NCI-H2196 treated with DMSO at 0.1 percent for 48 hours (cell line): Measurements from ENCODE around the gene CFAP46.
"Not testable (repeated sequence)": the region's sequence is repeated elsewhere in the genome, so short reads cannot be mapped to it uniquely, and the experiment has no call there.

ENCODE experiments used
- DNase-seq: peaks from one replicate; lab custom pipeline; 2025; ENCODE audit not compliant: unreplicated experiment; lab: John Stamatoyannopoulos, UW

CFAP46 gene

DNA sequence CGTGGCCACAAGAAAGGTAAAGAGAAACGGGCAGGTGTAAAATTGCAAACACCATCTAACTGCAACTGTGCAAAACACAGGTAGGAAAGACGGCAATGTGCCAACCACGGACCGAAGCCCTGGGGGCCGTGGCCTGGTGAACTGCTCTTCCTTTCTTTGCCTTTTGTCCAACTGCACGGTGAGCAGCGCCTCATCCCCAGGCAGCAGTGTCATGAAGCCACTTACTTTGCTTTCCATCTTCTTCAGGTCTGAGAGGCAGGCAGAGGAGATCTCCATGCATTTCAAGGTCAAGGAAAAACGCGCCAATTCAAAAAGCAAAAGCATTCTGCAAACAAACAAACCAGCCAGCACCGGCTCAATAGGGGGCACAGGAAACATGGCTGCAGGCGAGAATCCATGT lies 12.9 kb downstream of the CFAP46 start:
- no peak for DNase-seq

DNA sequence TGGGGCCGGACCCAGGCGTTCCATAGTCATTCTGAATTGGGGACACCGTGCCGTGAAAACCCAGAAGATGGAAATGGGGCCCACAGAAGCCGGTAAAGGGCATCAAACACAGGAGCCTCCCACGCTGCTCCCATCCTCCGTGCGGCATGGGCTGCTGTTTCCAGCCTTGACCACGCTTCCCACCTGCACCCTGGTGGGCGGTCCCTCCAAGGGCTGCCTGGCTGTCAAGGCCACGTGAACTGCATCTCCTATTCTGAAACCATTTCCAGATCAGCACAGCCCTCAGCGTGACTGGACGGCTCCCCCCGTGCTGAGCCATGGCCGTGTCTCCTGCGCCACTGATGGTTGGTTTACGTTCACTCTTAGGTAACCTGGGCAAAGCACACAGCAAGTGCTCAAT lies 14.1 kb downstream of the CFAP46 start:
- no peak for DNase-seq

DNA sequence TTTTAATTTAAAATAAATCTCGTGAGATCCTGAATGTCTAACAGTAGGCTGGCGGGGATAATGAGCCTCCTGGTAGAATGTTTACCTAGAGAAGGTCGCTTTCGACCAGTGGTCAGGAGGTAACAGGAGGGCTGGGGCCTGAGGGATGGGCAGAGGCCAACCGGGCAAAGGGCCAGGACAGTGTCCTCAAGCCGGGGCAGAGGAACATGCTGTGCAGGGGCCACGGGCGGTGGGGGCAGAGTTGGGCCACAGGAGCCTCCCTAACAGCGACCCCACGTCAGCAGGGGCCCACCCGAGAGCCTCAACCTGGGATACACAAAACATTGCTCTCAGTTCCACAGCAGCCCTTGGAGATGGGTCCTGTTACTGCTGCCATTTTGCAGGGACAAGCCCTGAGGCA lies 14.5 kb downstream of the CFAP46 start:
- no peak for DNase-seq

- DNase-seq = no peak
These were observed 15.4 kb downstream of the CFAP46 start for GRCh38 chr10:132926777-132927650.

DNA sequence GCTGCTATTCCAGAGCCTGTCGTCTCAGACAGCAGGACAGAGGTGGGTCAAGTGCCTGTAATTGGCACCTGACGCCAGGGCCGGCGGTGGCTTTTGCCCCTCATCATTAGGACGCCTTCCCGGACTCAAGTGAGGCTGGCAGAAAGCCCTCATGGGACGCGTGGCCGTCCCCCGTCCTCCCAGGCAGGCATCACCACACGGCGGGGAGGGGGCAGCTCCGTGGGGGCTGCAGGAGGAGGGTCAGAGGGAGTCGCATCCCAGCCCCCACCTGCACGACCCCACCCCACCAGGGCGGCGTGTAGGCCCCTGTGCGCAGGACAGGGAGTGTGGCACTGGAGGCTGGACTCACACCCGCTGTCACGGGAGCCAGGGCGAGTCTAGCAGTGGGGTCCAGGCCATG lies 16.3 kb downstream of the CFAP46 start:
- no peak for DNase-seq

DNA sequence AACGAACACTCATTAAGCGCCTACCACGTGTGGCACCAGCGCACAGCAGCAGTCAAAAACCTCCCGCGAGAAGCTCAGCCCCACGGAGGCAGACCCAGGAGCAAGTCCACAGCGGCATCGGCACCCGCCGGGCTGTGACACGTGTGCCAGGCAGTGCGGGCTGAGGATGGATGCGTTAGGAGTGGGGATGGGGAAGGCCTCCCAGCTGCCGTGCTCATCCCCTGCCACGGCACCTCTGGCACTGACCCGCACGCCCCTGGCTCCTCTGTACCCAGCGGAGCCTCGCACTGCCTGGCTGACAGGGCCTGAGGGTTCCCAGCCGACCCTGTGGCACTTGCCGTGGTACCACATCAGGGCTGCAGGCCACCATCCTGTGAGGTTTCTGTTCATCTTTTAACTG lies 16.8 kb downstream of the CFAP46 start:
- no peak for DNase-seq

- no peak for DNase-seq
These were observed 17.3 kb downstream of the CFAP46 start for GRCh38 chr10:132925071-132925561.

DNA sequence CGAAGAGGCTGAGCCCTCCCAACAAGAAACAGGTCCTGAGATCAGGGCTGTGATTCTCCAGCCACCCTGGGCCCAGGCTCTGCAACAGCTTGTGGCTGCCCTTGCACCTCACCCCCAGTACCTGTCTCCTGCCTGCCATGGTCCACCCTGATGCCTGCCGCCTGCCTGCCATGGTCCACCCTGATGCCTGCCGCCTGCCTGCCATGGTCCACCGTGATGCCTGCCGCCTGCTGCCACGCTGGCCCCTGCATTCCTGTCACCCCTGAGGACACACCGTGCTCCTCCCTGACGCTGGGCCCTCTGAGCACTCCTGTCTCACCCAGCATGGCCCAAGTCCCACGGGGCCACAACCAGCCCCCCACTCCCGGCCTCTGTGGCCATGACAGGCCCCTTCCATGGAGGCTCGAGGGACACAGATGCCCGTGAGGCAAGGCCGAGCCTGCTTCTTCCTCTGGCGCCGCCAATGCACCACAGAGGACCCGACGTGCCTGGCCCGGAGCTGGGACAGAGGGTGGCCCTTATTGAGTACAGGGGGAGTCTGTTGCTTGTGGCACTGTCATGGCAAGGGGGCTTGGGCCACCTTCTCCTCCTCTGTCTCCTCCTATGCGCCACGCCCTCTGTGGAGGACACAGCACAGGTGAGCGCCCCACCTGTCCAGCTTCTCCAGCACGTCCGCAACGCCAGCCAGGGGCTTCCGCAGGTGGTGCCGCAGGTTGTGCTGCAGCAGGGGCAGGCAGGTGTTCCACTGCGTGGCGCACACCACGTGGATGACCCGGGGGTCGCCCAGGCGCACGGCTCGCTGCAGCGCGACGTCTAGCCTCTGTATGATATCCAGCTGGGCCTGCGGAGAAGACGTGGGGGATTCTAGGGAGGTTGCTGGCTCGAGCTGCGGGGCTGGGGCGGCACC lies 18.1 kb downstream of the CFAP46 start:
- DNase-seq = no peak

DNA sequence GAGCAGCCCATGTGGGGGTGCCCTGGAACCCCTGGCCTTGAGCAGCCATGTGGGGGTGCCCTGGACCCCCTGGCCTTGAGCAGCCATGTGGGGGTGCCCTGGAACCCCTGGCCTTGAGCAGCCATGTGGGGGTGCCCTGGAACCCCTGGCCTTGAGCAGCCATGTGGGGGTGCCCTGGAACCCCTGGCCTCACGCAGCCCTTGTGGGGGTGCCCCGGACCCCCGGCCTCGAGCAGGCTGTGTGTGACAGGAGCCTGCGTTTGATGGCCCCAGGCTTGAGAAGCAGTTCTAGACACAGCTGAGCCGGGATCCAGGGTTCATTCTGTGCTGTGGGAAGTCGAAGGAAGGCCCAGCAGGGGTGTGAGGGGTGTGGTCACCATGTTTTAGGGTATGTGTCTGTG lies 19.0 kb downstream of the CFAP46 start:
- not testable (repeated sequence) for DNase-seq

DNA sequence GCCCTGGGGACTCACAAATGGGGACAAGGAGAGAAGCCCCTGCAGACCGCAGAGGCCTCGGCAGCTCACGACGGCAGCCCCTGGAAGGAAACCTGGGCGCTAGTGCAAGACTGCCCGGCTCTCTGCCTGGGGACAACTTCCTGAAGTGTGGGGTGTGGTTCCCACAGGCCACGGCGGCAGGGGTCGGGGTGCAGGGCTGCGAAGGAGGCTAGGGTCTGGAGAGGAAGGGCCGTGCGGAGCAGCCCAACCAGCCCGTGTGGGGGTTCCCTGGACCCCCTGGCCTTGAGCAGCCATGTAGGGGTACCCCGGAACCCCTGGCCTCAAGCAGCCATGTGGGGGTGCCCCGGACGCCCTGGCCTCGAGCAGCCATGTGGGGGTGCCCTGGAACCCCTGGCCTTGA lies 19.5 kb downstream of the CFAP46 start:
- no peak for DNase-seq

DNA sequence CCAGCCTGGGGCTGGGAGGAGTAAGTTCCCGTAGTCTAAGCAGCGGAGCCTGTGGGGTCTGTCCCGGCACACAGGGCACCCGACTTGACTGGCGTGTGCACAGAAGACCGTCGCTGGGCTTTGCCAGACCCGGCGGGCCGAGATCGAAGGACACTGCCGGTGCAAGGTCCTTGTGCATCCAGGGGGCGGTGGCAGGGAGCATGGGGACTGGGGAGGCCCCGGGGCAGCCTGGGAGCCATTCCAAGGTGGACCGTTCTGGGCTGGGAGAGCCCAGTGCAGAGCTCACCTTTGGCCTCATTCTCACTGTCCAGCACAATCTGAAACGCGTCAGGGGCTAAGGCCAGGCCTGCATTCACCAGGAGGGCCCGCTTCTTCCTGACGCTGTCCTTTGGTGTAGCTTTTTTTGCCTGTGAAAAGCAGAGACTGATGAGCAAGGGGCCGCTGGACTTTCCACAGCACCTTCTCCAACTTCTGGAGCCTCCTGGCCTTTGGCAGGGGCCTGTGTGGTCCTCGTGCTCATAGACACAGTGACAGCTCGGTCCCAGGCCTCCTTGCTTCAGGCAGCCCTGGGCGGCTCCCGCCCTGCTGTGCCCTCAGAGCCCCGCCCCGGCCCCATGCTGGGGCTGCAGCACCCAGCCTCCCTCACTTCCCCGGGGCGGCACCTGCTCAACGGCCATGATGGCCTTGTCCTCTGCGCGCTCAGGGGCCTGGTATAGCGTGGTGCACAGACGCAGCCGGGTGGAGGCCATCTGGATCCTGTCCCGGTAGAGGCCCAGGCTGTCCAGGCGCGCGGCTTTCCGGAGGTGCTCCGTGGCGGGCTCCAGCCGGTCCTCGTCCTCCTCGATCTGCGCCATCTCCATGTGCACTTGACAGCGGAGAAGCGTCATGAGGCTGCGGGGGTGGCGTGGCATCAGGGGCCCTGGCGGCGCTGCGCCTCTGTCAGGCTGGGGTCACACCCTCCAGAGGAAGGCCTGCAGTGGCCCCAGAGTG lies 20.3 kb downstream of the CFAP46 start:
- DNase-seq = no peak

DNA sequence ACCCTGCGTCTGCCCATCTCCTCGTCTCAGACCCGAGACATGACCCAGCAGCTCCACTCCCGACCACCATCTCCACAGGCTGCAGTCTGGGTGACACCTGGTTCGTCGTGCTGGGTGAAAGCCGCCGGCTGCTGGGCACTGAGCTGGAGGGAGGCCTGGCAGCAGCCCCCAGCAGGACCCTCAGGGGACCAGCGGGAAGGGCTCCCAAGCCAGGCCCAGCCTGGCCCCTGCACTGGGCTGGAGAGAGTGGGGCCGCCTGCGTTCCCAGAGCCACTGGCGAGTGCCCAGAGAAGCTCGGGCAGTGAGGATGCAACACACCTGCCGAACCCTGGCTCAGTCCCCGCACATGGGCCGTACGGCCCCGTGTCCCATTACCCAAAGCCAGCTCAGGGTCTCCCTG lies 21.3 kb downstream of the CFAP46 start:
- no peak for DNase-seq

- no peak for DNase-seq
These were observed 22.1 kb downstream of the CFAP46 start for GRCh38 chr10:132920101-132920925.

DNA sequence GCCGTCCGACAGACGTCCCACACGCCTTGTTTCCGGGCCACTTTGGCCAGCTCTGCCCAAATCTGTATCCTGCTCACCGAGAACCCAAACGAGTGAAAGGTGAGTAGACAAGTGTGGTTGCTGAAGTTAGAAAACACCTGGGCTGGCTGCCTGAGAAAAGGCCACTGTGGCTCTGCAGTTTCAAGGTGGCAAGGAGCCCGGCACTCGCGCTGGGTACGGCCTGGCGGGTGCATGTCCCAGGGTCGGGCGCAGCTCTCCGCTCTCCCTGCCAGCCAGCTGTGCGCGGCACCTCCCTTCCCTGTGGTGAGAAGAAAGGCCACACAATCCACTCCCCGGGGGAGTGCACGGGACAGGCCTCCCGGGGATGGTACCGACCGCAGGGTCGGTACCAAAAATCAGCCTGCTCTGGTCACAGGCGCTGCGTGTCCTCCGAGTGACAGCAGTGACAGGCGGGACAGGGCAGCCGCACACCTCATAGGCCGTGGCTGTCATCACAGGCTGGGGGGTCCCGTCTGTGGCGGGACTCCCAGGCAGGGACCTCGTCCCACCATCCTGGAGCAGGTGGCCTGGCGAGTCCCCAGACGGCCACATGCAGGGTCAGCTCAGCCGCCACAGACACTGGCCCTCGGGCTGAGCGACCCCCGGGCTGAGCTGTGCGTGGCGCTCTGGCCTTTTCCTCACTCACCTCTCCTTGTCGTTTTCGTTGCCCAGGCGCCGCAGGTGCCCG lies 22.8 kb downstream of the CFAP46 start:
- no peak for DNase-seq

GRCh38 chr10:132918617-132919373 lies 23.6 kb downstream of the CFAP46 start:
- DNase-seq = no peak

DNA sequence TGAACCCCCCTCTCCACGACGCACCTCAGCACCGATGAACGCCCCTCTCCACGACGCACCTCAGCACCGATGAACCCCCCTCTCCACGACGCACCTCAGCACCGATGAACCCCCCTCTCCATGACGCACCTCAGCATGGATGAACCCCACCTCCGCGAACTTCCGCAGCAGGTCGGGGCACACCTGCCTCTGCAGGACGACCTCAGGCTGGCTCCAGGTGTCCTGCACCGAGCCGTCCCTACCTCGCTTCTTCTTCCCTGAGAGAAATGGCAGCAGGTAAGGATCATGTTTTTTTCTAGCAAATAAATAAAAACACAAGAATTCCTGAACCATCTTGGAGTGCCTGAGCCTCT lies 24.1 kb downstream of the CFAP46 start:
- no peak for DNase-seq

DNA sequence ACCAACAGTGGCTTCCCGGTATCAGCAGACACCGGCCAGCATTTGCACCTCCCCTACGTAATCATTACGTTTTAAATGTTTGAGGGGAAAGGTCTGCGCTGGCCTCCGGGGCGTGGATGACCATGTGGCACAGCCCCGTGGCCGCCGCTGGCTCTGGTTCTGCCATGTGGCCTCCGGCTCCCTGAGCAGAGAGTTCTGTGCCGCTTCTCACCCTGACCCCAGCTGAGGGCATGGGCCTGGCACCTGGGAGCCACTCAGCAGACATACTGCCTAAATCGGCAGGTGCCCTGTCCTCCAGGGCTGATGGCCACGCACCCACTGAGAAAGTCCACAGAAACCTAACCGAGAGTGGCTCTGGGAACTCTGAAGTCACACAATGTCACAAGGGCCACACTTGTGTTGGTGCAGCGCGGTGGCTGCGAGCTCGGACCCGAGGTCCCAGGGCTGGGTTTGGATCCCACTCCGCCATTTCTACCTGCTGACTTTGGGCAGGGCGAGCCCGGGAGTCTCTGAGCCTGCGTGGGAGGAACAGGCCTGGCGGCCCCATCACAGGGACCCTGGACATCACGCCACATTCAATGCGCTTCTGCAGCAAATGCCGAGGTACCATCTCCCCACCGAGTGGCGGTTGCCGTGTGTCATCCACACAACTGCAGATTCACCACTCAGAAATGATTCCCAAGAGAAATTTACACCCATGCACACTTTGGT lies 25.3 kb downstream of the CFAP46 start:
- no peak for DNase-seq

GRCh38 chr10:132916421-132916841 lies 25.9 kb downstream of the CFAP46 start:
- DNase-seq = no peak
